Gastroesophageal sphincter (tissue), 3 donors: ENCODE data around the gene NAV2.

Experiments
- EP300 ChIP-seq: sonication (generic); formaldehyde crosslinking; IDR thresholded peaks from one replicate; pipeline ENCODE4 v1.6.1; 2017; ENCODE audit warnings: antibody characterized with exemption, mild to moderate bottlenecking
- POLR2A ChIP-seq, 2 donors: fragments of 450-650 bp; IDR thresholded peaks; one replicate each; pipeline ENCODE4 v1.6.1; 2017; ENCODE audit warnings: antibody characterized with exemption in 2 of 2, mild to moderate bottlenecking in 2 of 2, moderate library complexity in 1 of 2
- POLR2AphosphoS5 ChIP-seq: sonication (generic); formaldehyde crosslinking; IDR thresholded peaks from one replicate; pipeline ENCODE4 v1.6.1; 2017; ENCODE audit warnings: antibody characterized with exemption
- TF ChIP-seq, protein P1 (sequence below), 4 experiments: fragments of 200-600 bp in 2 of 4; fragments of 450-650 bp in 2 of 4; sonication (generic) in 1 of 4; IDR thresholded peaks; one replicate each; pipeline ENCODE4 v1.5.1; 2017 to 2019; ENCODE audit warnings: antibody characterized with exemption in 4 of 4, mild to moderate bottlenecking in 2 of 4, moderate library complexity in 2 of 4

DNA sequence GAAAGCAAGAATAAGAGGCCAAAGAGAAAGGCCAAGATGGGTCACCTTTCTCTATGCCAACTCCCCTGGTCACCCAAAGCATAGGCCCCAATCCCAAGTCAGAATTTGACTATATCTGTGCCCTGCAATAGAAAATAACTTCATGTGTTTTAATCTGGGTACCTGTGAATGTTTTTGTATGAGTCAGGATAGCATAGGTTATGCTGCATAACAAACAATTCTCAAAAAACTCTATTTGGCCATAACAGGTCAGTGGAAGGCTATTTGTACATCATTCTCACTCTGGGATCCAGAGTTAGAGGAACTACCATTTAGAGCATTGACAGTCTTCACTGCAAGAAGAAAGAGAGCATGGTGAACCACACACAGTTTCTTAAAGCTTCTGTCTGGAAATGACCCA is 280.4 kb downstream of the NAV2 start:
- TF ChIP-seq POLR2AphosphoS5 (no peak), EP300 (no peak), POLR2A (IDR thresholded peaks at IDR 0.05) (no peak)
- TF ChIP-seq, protein P1, sequence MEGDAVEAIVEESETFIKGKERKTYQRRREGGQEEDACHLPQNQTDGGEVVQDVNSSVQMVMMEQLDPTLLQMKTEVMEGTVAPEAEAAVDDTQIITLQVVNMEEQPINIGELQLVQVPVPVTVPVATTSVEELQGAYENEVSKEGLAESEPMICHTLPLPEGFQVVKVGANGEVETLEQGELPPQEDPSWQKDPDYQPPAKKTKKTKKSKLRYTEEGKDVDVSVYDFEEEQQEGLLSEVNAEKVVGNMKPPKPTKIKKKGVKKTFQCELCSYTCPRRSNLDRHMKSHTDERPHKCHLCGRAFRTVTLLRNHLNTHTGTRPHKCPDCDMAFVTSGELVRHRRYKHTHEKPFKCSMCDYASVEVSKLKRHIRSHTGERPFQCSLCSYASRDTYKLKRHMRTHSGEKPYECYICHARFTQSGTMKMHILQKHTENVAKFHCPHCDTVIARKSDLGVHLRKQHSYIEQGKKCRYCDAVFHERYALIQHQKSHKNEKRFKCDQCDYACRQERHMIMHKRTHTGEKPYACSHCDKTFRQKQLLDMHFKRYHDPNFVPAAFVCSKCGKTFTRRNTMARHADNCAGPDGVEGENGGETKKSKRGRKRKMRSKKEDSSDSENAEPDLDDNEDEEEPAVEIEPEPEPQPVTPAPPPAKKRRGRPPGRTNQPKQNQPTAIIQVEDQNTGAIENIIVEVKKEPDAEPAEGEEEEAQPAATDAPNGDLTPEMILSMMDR (IDR thresholded peaks at IDR 0.05) = no peak
